HEK293 (cell line): Measurements from ENCODE around the gene ARNT2.

ENCODE experiments used
- CTCF ChIA-PET: fragments of 350-600 bp; formaldehyde crosslinking; extraction: SDS; loops from one replicate; lab custom pipeline; 2021; ENCODE audit warnings: antibody characterized with exemption; lab: Yijun Ruan, JAX
- POLR2A ChIA-PET: fragments of 300-600 bp; formaldehyde crosslinking; extraction: SDS; loops from one replicate; lab custom pipeline; 2020; ENCODE audit warnings: antibody characterized with exemption, inconsistent platforms; lab: Yijun Ruan, JAX
- H3K27ac ChIP-seq: fragments of 200-500 bp; sonication (Bioruptor generic); 2 replicates; pipeline ENCODE4 v1.5.1; 2014; ENCODE audit warnings: low read depth, low read length, control low read depth, inconsistent platforms; ENCODE audit errors: extremely low read depth
- H3K36me3 ChIP-seq, 2 experiments: fragments of 200-500 bp in 1 of 2; sonication (Bioruptor generic) in 1 of 2; 1 replicate in 1 of 2; 2 replicates in 1 of 2; pipeline ENCODE4 v1.5.1; 2014 to 2017; ENCODE audit warnings: inconsistent platforms in 2 of 2, low read length in 2 of 2; ENCODE audit not compliant: control insufficient read depth in 2 of 2, insufficient read depth in 1 of 2
- H3K4me1 ChIP-seq: fragments of 200-500 bp; sonication (Bioruptor generic); 2 replicates; pipeline ENCODE4 v1.5.1; 2014; ENCODE audit warnings: mild to moderate bottlenecking, low read length, inconsistent platforms; ENCODE audit not compliant: control insufficient read depth, insufficient read depth
- H3K4me3 ChIP-seq: 2 replicates; pipeline ENCODE4 v1.5.1; 2011; ENCODE audit warnings: low read depth, mild to moderate bottlenecking, control low read depth, low read length, moderate library complexity
- H3K9me3 ChIP-seq: fragments of 200-500 bp; sonication (Bioruptor generic); 2 replicates; pipeline ENCODE4 v1.5.1; 2014; ENCODE audit warnings: low read depth, low read length, inconsistent platforms; ENCODE audit not compliant: control insufficient read depth, insufficient read depth
- SP3 ChIP-seq: fragments of 450-650 bp; formaldehyde crosslinking; IDR thresholded peaks from 2 replicates; pipeline ENCODE4 v1.5.1; 2016; ENCODE audit warnings: missing biosample characterization, missing genetic modification characterization
- ZBTB17 ChIP-seq: fragments of 450-650 bp; formaldehyde crosslinking; IDR thresholded peaks from 2 replicates; pipeline ENCODE4 v1.5.1; 2016; ENCODE audit warnings: missing biosample characterization, missing genetic modification characterization
- ZBTB49 ChIP-seq: fragments of 450-650 bp; formaldehyde crosslinking; IDR thresholded peaks from 2 replicates; pipeline ENCODE4 v1.5.1; 2016; ENCODE audit warnings: missing biosample characterization, missing genetic modification characterization, low read depth
- ZBTB6 ChIP-seq: fragments of 450-650 bp; formaldehyde crosslinking; IDR thresholded peaks from 2 replicates; pipeline ENCODE4 v1.5.1; 2017; ENCODE audit warnings: missing biosample characterization, missing genetic modification characterization
- ZNF112 ChIP-seq: fragments of 450-650 bp; formaldehyde crosslinking; IDR thresholded peaks from 2 replicates; pipeline ENCODE4 v1.5.0; 2017; ENCODE audit warnings: missing biosample characterization, missing genetic modification characterization
- ZNF114 ChIP-seq: fragments of 450-650 bp; formaldehyde crosslinking; IDR thresholded peaks from 2 replicates; pipeline ENCODE4 v1.5.0; 2017; ENCODE audit warnings: missing biosample characterization, missing genetic modification characterization
- ZNF169 ChIP-seq: fragments of 450-650 bp; formaldehyde crosslinking; IDR thresholded peaks from 2 replicates; pipeline ENCODE4 v1.5.1; 2016; ENCODE audit warnings: missing biosample characterization, missing genetic modification characterization
- ZNF202 ChIP-seq: fragments of 450-650 bp; formaldehyde crosslinking; IDR thresholded peaks from 2 replicates; pipeline ENCODE4 v1.5.1; 2016; ENCODE audit warnings: missing biosample characterization, missing genetic modification characterization, borderline replicate concordance
- ZNF211 ChIP-seq: fragments of 450-650 bp; formaldehyde crosslinking; IDR thresholded peaks from 2 replicates; pipeline ENCODE4 v1.5.1; 2016; ENCODE audit warnings: low read depth, missing biosample characterization, missing genetic modification characterization
- ZNF544 ChIP-seq: fragments of 450-650 bp; formaldehyde crosslinking; IDR thresholded peaks from 2 replicates; pipeline ENCODE4 v1.5.0; 2017; ENCODE audit warnings: missing biosample characterization, missing genetic modification characterization
- ZNF549 ChIP-seq: fragments of 450-650 bp; IDR thresholded peaks from 2 replicates; pipeline ENCODE4 v1.5.1; 2018; ENCODE audit warnings: missing biosample characterization, missing genetic modification characterization, mild to moderate bottlenecking, inconsistent platforms, moderate library complexity
- ZNF558 ChIP-seq: fragments of 450-650 bp; formaldehyde crosslinking; IDR thresholded peaks from 2 replicates; pipeline ENCODE4 v1.5.1; 2016; ENCODE audit warnings: missing biosample characterization, missing genetic modification characterization
- ZNF561 ChIP-seq: fragments of 450-650 bp; IDR thresholded peaks from 2 replicates; pipeline ENCODE4 v1.5.1; 2018; ENCODE audit warnings: missing biosample characterization, missing genetic modification characterization, borderline replicate concordance
- ZNF585B ChIP-seq: fragments of 450-650 bp; formaldehyde crosslinking; IDR thresholded peaks from 2 replicates; pipeline ENCODE4 v1.5.1; 2016; ENCODE audit warnings: missing biosample characterization, missing genetic modification characterization
- ZNF621 ChIP-seq: fragments of 450-650 bp; formaldehyde crosslinking; IDR thresholded peaks from 2 replicates; pipeline ENCODE4 v1.5.1; 2017; ENCODE audit warnings: missing biosample characterization, missing genetic modification characterization
- ZNF664 ChIP-seq: fragments of 450-650 bp; formaldehyde crosslinking; IDR thresholded peaks from 2 replicates; pipeline ENCODE4 v1.5.1; 2016; ENCODE audit warnings: missing biosample characterization, missing genetic modification characterization
- ZNF704 ChIP-seq: fragments of 450-650 bp; formaldehyde crosslinking; IDR thresholded peaks from 2 replicates; pipeline ENCODE4 v1.5.1; 2016; ENCODE audit warnings: missing biosample characterization, missing genetic modification characterization
- ZNF707 ChIP-seq: fragments of 450-650 bp; formaldehyde crosslinking; IDR thresholded peaks from 2 replicates; pipeline ENCODE4 v1.5.1; 2016; ENCODE audit warnings: missing biosample characterization, missing genetic modification characterization
- ZSCAN30 ChIP-seq: fragments of 450-650 bp; IDR thresholded peaks from 2 replicates; pipeline ENCODE4 v1.5.1; 2018; ENCODE audit warnings: missing biosample characterization, mild to moderate bottlenecking, missing genetic modification characterization, moderate library complexity
- TF ChIP-seq, protein P1 (sequence below): fragments of 450-650 bp; formaldehyde crosslinking; IDR thresholded peaks from 2 replicates; pipeline ENCODE4 v1.5.1; 2017; ENCODE audit warnings: missing biosample characterization, missing genetic modification characterization

Gene ARNT2

DNA sequence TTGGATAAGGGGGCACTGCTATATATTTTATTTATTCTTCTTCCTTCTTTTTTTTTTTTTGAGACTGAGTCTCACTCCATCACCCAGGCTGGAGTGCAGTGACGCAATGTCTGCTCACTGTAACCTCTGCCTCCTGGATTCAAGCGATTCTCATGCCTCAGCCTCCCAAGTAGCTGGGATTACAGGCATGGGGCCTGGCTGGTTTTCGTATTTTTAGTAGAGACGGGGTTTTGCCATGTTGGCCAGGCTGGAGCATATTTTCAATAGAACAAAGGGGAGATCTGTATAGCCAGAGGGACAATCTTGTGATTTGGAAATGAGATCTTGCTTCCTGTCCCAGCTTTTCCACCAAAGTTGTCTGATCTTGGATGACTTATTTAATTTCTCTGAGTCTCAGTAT is 157.9 kb downstream of the ARNT2 start (continued):
- no peak for TF ChIP-seq ZNF704
- TF ChIP-seq ZNF585B = no peak
- TF ChIP-seq ZNF169 = no peak
- TF ChIP-seq ZNF211 (tag by site-specific recombination) = no peak
- TF ChIP-seq, protein P1, sequence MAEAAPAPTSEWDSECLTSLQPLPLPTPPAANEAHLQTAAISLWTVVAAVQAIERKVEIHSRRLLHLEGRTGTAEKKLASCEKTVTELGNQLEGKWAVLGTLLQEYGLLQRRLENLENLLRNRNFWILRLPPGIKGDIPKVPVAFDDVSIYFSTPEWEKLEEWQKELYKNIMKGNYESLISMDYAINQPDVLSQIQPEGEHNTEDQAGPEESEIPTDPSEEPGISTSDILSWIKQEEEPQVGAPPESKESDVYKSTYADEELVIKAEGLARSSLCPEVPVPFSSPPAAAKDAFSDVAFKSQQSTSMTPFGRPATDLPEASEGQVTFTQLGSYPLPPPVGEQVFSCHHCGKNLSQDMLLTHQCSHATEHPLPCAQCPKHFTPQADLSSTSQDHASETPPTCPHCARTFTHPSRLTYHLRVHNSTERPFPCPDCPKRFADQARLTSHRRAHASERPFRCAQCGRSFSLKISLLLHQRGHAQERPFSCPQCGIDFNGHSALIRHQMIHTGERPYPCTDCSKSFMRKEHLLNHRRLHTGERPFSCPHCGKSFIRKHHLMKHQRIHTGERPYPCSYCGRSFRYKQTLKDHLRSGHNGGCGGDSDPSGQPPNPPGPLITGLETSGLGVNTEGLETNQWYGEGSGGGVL = no peak

- ChIA-PET CTCF (interaction anchor here (0.9 to 8.7 kb wide), 4 partner anchors 107 to 408 kb away, joined by 3 to 203 read pairs (median 4); partner anchors contain the start of gene CEMIP), POLR2A (no interaction called here)
- Histone ChIP-seq H3K4me1 (no peaks in the 10 kb centered on the region), H3K9me3 (no peaks in the 10 kb centered on the region; the same call in 1 of the 2 replicates), H3K36me3 (no peaks in the 10 kb centered on the region), H3K27ac (no peak overlapping the region), H3K4me3 (no peak overlapping the region)
- TF ChIP-seq ZBTB6 (no peak), ZNF707 (tag by site-specific recombination) (no peak), ZNF202 (no peak), ZBTB49 (no peak), ZNF664 (tag by site-specific recombination) (no peak), ZBTB17 (tag by site-specific recombination) (no peak), ZNF544 (tag by site-specific recombination) (no peak), ZNF549 (no peak), ZNF114 (tag by site-specific recombination) (no peak), ZNF558 (tag by site-specific recombination) (no peak), ZNF561 (no peak), SP3 (tag by site-specific recombination) (no peak), ZNF112 (tag by site-specific recombination) (no peak), ZNF621 (no peak), ZSCAN30 (tag by site-specific recombination) (no peak)
Observed at GRCh38 chr15:80562846-80563245, 158.7 kb downstream of the ARNT2 start.
